ENCODE measurements around the gene MEPE. TPM values are rescaled to one million over a fixed set of nuclear protein-coding genes. Genes with fewer than 3 reads are reported as not detected.
A peak's percentile ranks its signal among the peaks of the same experiment; 100 is the strongest.

Gene MEPE
- total RNA-seq, 4 donors from 2014 or later: not detected

GRCh38 chr4:87846226-87846625 is 13.5 kb downstream of the MEPE start:
- TF ChIP-seq POLR2AphosphoS5 (IDR thresholded peaks at IDR 0.05) (no peak), POLR2A (IDR thresholded peaks at IDR 0.05) (no peak), CTCF (IDR thresholded peaks at IDR 0.05) (no peak), EP300 (IDR thresholded peaks at IDR 0.05) (no peak)
- WGBS: 94% methylated on average over 5 of the region's 5 CpGs
- Histone ChIP-seq H3K36me3 (no peaks in the 10 kb centered on the region), H3K9me3 (no peaks in the 10 kb centered on the region), H3K27ac (no peak overlapping the region), H3K4me1 (peaks cover 7% of the 10 kb centered on the region), H3K27me3 (no peaks in the 10 kb centered on the region), H3K4me3 (no peak overlapping the region)
- no peak for DNase-seq (ENCODE audit: low spot score in 2 of 2)

DNA sequence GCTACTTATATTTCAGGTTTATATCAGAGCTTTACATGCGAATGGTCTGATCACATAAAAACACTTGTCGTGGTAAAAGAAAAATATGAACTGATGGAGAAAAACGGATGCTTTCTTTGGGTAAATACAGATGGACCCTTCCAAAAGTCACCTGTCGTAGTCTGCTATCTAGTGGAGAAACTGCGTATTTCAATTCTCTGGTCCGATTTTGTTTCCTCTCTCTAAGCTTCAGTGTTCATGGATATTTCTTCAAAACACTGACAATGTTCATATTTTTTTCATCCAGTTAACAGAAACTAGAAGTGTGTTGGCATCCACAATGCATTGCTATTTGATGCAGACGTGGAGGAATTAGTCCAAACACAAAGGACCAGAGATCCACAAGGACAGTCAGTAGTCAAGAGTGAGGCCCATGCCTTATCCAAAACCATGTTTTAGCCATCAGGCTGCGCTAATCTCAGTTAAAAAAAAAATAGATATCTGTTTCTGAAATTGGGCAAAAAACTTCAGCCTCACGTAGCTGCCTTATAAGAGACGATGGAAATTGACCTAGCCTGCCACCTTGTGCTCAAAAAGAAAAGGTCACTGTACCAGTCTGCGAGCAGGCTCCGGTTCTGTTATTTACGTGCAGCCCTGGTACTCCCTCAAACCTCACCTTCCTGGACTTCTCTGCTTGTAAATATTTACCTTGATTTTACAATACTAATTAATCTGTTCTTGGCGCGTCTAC is 16.0 kb downstream of the MEPE start:
- no peaks in the 10 kb centered on the region for H3K9me3 ChIP-seq
- DNase-seq (ENCODE audit: low spot score in 2 of 2): no peak
- H3K4me3 ChIP-seq: peak overlapping the region; percentile 27
- no peak for TF ChIP-seq POLR2AphosphoS5 (IDR thresholded peaks at IDR 0.05)
- peak in 1 of 2 donors; percentile 38 for TF ChIP-seq CTCF (IDR thresholded peaks at IDR 0.05)
- H3K27ac ChIP-seq: no peak overlapping the region
- H3K36me3 ChIP-seq: no peaks in the 10 kb centered on the region
- WGBS: 15% methylated on average over 15 of the region's 15 CpGs
- H3K4me1 ChIP-seq: peaks cover 7% of the 10 kb centered on the region
- H3K27me3 ChIP-seq: no peaks in the 10 kb centered on the region

DNA sequence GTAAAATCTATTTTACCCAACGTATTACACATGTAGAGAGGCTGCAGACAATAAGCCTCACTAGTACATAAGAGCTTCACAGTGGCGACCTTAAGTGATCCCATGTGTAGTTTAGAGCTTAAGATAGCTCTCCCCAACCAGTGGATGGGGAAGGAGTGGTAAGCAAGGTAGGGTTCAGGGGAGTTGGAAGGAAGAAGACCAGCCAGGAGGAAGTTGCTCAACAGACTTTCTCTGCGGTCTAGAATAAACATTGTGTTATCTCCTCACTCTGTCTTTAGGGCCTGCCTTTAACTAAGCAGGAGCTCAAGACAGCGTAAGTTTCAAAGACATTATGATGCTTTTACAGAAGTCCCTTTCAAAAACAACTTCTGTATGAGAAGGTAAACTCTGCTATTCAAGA is 16.8 kb downstream of the MEPE start:
- H3K27ac ChIP-seq: no peak overlapping the region
- no peak for DNase-seq (ENCODE audit: low spot score in 2 of 2)
- H3K9me3 ChIP-seq: no peaks in the 10 kb centered on the region
- 66% methylated on average over 4 of the region's 4 CpGs for WGBS
- TF ChIP-seq POLR2AphosphoS5 (IDR thresholded peaks at IDR 0.05) (no peak), CTCF (IDR thresholded peaks at IDR 0.05) (no peak), EP300 (IDR thresholded peaks at IDR 0.05) (no peak), POLR2A (IDR thresholded peaks at IDR 0.05) (no peak)
- peaks cover 7% of the 10 kb centered on the region for H3K4me1 ChIP-seq
- H3K36me3 ChIP-seq: no peaks in the 10 kb centered on the region
- no peaks in the 10 kb centered on the region for H3K27me3 ChIP-seq
- no peak overlapping the region for H3K4me3 ChIP-seq

DNA sequence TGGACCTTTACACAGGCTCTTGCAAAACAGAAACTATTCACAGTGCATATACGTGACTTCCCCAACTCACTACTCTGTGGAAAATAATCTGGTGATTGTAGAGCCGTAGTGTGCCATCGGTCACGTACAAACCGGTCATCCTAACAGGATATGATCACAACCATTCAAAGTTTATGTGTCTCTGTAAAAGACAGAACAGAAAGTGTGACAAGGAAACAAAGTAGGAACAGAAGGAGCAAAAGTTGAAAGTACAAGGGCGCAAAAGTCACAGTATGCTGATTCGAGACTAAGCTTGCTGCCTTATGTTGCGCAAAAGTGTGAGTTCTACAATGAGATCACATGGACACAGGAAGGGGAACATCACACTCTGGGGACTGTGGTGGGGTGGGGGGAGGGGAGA is 18.6 kb downstream of the MEPE start:
- 91% methylated on average over 8 of the region's 8 CpGs for WGBS
- Histone ChIP-seq H3K4me1 (peaks cover 7% of the 10 kb centered on the region), H3K27me3 (no peaks in the 10 kb centered on the region), H3K9me3 (no peaks in the 10 kb centered on the region), H3K27ac (no peak overlapping the region), H3K4me3 (no peak overlapping the region), H3K36me3 (no peaks in the 10 kb centered on the region)
- DNase-seq (ENCODE audit: low spot score in 2 of 2): no peak
- TF ChIP-seq POLR2AphosphoS5 (IDR thresholded peaks at IDR 0.05) (no peak), CTCF (IDR thresholded peaks at IDR 0.05) (no peak), EP300 (IDR thresholded peaks at IDR 0.05) (no peak), POLR2A (IDR thresholded peaks at IDR 0.05) (no peak)

DNA sequence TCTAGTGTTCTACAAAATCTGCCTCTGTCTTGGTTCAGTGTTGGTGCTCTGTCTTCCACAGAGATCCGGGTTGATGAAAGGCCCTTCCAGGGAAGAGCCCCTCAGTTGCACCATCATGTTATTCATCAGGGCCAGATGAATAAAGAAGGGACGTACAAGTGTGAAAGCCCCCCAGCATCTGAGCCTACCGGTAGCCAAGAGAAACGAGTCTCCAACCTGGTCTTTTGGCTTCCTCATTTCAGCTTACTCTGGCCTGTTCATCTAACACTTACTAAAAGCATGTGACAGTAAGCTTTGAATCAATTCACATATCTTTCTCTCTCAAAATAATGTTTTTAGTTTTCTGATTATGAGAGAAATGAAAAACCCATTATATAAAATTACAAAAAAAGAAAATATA is 19.2 kb downstream of the MEPE start:
- DNase-seq (ENCODE audit: low spot score in 2 of 2): no peak
- 81% methylated on average over 4 of the region's 4 CpGs for WGBS
- no peaks in the 10 kb centered on the region for H3K36me3 ChIP-seq
- H3K27me3 ChIP-seq: no peaks in the 10 kb centered on the region
- TF ChIP-seq EP300 (IDR thresholded peaks at IDR 0.05) (no peak), POLR2AphosphoS5 (IDR thresholded peaks at IDR 0.05) (no peak)
- no peak overlapping the region for H3K27ac ChIP-seq
- H3K4me3 ChIP-seq: no peak overlapping the region
- H3K9me3 ChIP-seq: no peaks in the 10 kb centered on the region
- peaks cover 7% of the 10 kb centered on the region for H3K4me1 ChIP-seq

DNA sequence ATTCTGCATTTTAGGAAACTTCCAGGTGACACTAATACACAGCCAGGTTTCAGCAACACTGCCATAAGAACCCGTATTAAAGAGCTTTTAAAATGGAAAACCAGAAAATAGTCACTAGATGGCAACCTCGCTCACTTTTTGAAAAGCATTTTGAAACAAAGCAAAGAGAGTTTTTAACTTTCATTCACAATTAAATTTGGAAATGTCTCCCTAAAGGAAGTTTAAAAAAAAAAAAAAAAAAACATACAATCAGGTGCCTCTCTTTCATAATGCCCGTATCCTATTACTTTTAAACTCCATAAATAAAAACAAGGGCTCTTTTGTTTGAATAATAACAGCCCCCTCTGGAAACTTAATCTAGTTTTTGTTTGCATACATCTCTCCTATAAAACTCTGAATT is 20.3 kb downstream of the MEPE start:
- H3K4me3 ChIP-seq: no peak overlapping the region
- H3K9me3 ChIP-seq: no peaks in the 10 kb centered on the region
- no peak overlapping the region for H3K27ac ChIP-seq
- no peaks in the 10 kb centered on the region for H3K36me3 ChIP-seq
- 1% methylated on average over 3 of the region's 3 CpGs for WGBS
- TF ChIP-seq CTCF (IDR thresholded peaks at IDR 0.05) (no peak), POLR2A (IDR thresholded peaks at IDR 0.05) (no peak), EP300 (IDR thresholded peaks at IDR 0.05) (no peak), POLR2AphosphoS5 (IDR thresholded peaks at IDR 0.05) (no peak)
- no peaks in the 10 kb centered on the region for H3K27me3 ChIP-seq
- DNase-seq (ENCODE audit: low spot score in 2 of 2): no peak
- H3K4me1 ChIP-seq: peaks cover 7% of the 10 kb centered on the region
